ELF-1 (cell line): ENCODE measurements around the gene SLC35F2.

Experiments used
- DNase-seq: peaks from one replicate; pipeline ENCODE4 v3.0.0-alpha.2; 2016; ENCODE audit warnings: low read depth, low spot score

SLC35F2 gene

GRCh38 chr11:107842412-107843100, 16.0 kb downstream of the SLC35F2 start:
- DNase-seq = no peak

DNA sequence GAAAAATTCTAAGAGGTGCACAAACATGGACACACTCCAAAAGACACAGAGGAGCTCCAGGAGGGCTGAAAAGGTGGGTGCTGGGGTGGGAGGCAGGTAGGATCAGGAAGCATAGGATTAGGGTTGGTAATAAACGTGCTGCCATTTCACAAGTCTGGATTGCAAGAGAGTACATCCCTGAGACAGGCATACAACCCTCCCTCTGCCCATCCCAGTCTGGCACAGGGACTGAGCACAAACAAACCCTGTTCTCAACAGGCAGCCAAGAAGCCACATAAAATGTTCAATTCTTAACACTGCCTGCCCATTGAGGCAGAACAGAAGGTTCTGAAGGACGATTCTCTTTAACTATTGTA, 18.5 kb downstream of the SLC35F2 start:
- no peak for DNase-seq

DNA sequence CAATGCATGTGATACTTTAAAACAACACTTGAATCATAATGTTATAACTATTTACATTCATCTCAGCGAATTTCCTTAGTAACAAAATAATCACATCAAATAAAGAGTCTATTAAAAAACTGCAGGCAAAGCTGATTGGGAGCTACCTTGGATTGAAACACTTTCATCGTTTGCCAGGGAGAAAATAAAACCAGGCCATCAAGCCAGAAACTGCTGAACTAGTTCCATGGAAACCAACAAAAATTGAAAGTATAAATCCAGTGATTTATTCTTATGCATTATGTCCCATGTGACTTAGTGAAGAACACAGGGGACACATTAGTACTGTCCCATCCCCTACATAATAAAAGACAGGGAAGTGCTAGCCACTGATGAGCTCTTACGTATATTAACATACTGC, 21.7 kb downstream of the SLC35F2 start:
- DNase-seq = no peak

GRCh38 chr11:107834995-107835394, 23.6 kb downstream of the SLC35F2 start:
- no peak for DNase-seq

GRCh38 chr11:107833926-107834325, 24.7 kb downstream of the SLC35F2 start:
- DNase-seq = peak; percentile 75

DNA sequence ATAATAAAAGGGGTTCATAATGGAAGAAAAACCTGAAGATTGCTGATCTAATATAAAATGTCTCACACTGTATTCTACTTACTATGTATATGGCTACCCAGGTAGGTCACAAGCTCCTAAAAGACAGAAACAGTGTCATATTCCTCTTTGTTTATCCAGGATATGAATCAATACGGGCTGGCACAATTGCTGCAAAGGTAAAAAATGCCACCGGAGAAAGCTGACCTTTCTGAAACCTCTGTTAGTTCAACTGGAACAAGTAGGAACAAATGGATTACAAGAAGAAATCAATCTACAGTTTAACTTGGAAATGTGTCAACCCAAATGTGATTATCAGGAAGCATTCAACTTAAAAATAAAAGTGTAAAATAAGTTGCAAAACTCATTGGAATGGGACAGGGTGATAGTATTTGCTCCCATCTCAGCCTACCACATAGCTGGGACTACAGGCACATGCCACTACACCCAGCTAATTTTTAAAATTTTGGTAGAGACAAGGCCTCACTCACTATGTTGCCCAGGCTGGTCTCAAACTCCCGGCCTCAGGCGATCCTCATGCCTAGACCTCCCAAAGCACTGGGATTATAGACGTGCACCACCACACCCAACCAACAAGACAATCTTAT, 27.6 kb downstream of the SLC35F2 start:
- no peak for DNase-seq

GRCh38 chr11:107827041-107827440, 31.5 kb downstream of the SLC35F2 start:
- DNase-seq = no peak

- no peak for DNase-seq
Observed at GRCh38 chr11:107825875-107826274, 32.7 kb downstream of the SLC35F2 start.

- DNase-seq = no peak
Observed at GRCh38 chr11:107824668-107825369, 33.8 kb downstream of the SLC35F2 start.

- DNase-seq = no peak
Observed at GRCh38 chr11:107821199-107821927, 37.2 kb downstream of the SLC35F2 start.

GRCh38 chr11:107819361-107820014, 39.1 kb downstream of the SLC35F2 start:
- peak; percentile 28 for DNase-seq

DNA sequence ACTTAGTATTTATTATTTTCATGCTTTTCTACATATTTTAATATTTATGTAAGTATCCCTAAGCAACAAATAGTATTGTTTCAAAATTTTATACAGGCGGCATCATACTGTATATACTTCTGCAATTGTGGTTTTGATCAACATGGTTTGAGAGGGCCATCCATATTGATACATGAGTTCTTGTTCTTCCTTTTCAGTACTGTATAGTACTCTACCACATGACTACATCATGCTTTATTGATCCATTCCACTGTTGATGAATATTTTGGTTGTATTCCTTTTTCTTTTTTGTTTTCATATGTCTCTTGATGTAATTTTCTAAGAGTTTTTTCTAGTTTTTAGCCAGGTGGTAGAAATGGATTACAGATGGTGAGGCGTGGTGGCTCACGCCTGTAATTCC, 40.1 kb downstream of the SLC35F2 start:
- no peak for DNase-seq

DNA sequence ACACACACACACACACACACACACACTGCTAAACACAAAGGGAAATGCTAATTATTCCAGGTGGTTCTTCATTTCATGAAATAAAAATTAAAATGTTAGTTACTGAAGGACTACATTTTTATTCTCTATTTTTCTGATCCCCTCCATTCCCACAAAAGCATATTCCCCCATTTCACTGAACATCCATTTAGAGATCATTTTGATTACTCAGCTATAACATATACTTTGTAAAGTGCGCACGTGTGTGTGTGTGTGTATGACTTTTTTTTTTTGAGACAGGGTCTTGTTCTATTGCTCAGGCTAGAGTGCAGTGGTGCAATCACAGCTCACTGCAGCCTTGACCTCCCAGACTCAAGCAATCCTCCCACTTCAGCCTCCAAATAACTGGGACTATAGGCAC, 42.6 kb downstream of the SLC35F2 start:
- no peak for DNase-seq

- DNase-seq = no peak
Observed at GRCh38 chr11:107810875-107811274, 47.7 kb downstream of the SLC35F2 start.

- no peak for DNase-seq
Observed at GRCh38 chr11:107808521-107808920, 50.1 kb downstream of the SLC35F2 start.

- DNase-seq = no peak
Observed at GRCh38 chr11:107804971-107805370, 53.6 kb downstream of the SLC35F2 start.

- DNase-seq = no peak
Observed at GRCh38 chr11:107804211-107804610, 54.4 kb downstream of the SLC35F2 start.

- DNase-seq = no peak
Observed at GRCh38 chr11:107801641-107802040, 56.9 kb downstream of the SLC35F2 start.

- DNase-seq = peak; percentile 71
Observed at GRCh38 chr11:107799218-107799859, 59.2 kb downstream of the SLC35F2 start.

DNA sequence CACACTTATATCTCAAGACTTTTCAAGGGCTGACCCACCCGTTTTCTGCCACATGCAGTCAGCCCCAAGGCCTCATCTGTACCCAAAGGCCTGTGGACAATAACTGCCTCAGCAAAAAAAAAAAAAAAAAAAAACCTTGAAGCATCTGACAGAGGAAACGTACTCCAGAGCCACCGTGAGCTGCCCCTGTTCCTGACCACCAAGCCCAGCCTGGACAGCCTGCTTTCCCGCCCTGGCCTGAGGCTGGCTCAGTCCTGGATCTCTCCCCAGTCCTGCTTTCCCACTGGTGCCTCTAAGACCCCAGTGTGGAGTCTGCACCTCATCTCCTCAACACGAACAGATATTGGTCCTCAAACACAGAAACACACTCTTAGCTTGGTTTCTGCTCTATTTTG, 66.5 kb downstream of the SLC35F2 start:
- peak; percentile 59 for DNase-seq

GRCh38 chr11:107791343-107792048, 67.1 kb downstream of the SLC35F2 start:
- peak; percentile 67 for DNase-seq
